DLD1 (cell line): Measurements from ENCODE around the gene STX16.

Experiments
- in situ Hi-C: cut with HindIII; loops from 2 replicates; pipeline ENCODE4 v1.10.0; 2017; ENCODE audit warnings: low sequenced_read_pairs

STX16 gene, protein sequence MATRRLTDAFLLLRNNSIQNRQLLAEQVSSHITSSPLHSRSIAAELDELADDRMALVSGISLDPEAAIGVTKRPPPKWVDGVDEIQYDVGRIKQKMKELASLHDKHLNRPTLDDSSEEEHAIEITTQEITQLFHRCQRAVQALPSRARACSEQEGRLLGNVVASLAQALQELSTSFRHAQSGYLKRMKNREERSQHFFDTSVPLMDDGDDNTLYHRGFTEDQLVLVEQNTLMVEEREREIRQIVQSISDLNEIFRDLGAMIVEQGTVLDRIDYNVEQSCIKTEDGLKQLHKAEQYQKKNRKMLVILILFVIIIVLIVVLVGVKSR

DNA sequence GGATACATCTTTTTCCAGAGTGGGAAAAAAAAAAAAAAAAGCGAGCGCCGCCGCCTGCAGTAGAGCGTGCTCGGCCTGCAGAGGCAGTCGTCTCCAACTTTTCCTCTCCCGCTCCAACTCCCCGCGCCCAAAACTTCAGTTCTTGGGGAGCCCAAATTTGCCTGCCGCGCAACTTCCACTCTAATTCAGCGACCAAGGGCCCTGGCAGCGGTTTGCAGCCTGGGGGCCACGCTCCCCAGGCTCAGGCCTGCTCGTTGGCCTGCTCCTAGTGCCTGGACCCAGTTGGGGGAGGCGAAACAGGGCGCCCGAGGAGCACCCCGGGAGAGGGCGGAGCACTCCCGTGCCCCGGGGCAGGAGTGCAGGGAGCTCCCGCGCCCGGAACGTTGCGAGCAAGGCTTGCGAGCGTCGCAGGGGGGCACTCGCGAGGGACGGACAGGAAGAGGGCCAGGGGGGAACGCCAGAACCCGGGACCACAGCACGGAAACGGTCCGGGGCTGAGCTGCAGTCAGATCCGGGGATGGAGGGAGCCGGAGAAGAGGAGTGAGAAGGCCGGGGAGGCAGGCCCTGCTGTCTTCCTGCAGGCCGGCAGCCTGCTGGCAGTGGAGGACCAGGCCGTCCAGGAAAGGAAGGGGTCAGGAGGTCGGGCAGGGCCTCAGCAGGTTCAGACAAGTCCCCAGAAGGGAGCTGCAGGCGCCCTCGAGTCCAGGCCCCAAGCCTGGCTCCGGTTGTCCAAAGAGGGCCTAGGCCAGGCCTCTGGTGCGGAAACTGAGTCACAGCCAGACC is at the start of gene STX16:
Gene STX16, plus strand, starts transcription at position 508 of the 783 bp plus-strand sequence. CDS start 724 bp downstream, outside the sequence.
- in situ Hi-C loops: no loop called here

DNA sequence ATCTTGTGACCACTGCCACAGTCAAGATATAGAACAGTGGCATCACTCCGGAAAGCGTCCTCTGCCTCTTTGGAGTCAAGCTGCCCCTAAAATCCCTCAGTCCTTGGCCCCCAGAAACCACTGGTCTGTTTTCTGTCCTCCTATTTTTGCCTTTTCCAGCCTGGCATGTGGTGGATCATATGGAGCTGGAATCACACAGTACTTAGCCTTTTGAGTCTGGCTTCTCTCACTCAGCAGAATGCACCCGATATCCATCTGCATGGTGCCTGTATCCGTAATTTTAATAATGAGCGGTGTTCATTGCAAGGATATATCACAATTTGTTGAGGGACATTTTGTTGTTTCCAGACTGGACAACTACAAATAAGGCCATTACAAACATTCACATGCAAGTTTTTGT is 49.0 kb upstream of the STX16 start:
- in situ Hi-C loops: no loop called here

DNA sequence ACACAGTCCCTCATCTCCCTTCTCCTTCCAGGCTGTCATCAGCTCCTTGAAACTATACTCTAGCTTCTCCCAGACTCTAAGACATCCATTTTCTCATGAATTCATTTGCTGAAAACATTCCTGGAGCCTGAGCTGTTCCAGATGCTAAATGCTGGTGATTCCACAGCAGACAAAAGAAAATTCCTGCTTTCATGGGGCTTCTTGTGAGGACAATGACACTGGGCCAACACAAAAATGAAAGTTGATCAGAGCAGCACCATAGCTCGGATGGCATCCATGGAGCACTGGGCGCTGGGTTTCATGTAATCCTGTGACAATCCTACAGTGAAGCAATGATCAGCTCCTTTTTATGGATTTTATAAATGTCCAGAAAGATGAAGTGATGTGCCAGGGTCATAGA is 47.4 kb upstream of the STX16 start:
- in situ Hi-C loops: no loop called here

DNA sequence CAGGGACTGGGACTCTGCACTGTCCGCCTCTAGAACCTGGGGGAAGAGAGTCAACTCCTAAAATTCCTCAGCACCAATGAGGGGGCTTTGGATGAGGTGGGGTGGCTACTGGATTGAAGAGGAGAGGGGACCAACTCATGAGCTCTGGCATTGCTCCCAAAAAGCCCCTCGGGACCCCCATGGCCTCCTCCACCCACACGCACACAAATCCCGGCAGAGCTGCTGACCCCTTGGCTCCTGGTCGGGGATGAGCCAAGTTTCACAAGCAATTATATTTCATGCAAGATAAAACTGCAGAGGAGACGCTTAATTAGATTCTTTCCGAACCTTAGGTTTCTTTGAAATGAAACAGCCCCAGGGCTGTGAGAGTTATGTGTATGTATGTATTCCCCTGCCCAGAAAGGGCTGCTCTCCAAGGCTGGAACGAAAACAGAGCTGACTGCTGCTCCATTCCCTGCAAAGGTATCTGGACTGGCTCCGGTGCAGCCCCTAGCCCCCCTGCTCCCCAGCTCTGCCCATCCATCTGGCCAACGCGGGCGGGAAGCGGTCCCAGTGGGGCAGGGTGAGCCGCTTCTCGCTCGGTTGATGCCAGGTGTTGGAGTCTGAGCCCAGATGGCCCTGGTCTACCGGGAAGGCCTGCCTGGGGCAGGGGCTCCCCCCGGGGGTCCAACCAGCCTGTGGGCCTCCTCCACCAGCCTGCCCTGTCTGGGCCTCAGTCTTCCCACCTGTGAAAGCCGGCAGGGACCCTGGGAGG is 46.8 kb upstream of the STX16 start:
- in situ Hi-C loops: no loop called here

DNA sequence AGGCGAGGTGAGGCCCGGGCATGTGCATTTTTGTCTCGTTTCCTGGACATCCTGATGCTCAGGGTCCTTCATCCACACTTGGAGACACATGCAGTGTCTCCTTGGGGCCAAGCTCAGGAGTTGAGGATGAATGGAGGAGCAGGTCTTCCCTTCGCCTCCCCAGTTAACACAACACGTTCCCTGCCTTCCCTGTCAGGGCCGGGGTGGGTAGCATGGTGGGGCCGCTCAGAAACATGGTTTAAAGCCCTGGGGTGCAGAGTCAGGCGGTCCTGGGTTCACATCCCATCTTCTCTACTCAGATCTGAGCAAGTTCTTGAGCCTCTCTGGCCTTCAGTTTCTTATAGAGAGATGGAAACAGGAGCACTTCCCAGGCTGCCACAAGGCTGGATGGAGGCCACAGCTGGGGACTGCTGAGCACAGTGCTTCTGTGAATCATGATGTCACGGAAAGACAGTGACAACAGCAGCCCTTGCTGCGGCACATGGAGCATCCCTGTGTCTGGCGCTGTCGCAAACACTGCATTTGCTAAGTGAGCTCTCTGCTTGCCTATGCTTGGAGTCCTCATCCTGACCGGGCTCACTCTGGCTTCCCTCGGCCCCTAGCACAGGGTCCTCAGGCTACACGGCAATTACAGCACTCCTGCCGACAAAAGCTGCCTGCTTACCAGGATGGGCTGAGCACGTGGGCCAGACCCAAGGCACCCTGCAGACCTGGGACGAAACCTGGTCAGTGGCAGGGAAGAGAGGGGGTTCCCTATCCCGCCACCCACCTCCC is 45.6 kb upstream of the STX16 start:
- in situ Hi-C loops: no loop called here

DNA sequence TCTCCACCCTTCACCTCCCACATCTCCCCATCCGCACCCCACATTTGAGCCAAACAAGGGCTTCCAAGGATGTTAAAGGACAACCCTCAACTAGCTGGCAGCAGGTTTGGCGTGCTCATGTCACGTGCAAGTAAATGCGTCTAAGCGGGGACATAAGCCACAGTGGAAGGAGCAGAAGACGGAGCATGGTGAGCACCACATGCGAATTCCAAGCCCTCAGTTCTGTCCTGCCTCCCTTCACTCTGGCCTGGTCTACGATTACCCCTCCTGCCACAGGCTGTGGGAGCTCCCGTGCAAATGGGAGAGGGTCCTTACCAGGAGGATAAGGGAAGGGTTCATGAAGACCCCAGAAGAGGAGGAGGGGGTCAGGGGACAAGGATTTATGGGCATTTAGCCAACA is 44.9 kb upstream of the STX16 start:
- in situ Hi-C loops: no loop called here

DNA sequence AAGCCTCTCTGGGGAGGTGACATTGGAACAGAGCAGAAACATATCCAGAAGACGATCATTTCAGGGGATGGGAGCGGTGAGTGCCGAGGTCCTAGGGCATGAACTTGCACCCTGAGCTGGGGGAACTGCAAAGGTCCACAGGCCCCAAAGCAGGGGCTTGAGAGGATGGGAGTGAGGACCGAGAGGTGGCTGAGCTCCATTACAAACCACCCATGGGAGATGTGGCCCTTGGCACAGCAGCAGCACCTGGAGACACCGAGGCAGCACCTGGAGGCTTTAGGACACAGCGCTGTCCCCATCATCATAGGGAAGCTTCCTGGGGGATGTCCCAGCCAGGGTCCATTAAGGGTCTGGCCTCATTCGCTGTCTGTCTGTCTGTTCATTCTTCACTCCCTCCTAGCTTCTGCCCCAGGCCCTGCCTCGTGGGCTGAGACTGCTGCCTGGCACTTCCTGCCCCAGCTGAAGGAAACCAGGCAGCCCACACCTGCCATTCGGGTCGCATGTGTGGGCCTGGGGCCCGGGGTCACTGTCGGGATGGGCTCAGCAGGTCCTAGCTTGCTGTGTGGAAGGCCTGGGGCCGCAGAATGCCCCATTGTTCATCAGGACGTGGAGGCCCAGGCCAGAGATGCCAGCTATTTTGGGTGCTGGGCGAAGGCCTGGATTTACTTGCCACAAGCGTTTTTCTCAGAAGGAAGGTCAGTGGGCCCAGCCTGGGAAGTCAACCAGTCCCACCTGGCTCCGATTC is 42.8 kb upstream of the STX16 start:
- in situ Hi-C loops: no loop called here

DNA sequence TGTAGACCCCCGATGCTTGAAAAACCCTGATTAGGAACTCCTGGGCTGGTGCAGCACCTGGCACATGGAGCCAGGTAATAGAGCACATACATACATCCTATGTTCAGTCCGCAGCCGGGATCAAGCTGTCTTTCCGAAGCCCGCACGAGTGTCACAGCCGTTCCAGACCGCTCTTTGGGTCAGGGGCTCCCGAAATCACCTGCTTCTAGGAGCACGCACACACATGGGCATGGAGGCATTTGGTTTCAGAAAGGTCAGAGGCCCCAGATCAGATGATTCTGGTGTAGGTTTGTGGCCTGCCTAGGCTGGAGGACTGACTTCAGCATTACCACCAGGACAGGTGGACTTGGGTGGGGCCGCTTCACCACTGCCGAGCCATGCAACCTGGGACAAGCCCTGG is 42.1 kb upstream of the STX16 start:
- in situ Hi-C loops: no loop called here

DNA sequence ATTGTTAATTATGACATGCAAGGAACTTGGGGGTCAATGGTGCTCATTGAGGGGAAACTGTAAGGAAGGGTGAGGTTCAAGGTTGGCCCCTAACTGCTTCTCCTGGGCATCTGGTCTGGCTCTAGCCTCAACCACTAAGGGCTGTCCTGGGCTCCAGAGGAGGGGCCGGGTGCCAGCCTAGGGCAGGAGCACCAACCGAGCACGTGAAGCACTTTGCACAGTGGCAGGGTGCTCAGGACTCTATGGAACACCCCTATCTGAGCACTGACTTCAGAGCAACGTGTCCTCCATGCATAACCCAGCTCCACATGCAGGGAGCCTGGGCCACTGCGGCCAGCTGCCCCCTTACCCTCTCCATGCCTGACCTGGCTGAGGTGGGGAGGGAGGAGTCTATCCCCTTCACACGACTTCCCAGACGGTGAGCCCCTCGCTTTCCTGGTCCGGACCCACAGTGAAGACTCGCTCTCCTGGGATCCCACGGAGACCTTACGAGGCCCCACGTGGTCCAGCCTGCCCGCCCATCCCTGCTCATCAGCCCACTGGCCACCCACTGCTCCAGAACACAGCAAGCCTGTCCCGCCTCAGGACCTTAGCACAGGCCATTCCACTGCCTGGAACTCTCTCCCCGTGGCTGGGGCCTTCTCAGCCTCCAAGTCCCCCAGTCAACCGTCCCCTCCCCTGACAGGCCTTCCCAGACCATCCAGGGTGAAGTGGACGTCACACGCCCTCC is 40.8 kb upstream of the STX16 start:
- in situ Hi-C loops: no loop called here

DNA sequence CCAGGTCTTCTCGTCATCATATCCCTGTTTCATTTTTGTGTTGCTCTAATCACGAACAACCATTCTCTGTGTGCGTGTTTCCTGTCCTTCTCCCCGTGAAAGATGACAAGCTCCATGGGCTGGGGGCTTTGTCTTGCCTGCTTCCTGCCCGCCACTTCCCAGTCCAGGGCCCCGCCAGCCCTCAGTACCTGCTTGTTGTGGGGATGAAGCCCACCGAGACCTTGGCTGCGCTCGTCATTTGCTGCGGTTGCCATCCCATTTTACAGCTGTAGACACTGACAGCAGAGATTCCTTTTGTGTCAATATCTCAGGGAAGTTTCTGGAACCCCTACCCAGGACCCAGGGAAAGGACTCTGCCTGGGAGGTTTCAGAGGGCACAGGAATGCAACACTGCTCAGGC is 40.3 kb upstream of the STX16 start:
- in situ Hi-C loops: no loop called here

DNA sequence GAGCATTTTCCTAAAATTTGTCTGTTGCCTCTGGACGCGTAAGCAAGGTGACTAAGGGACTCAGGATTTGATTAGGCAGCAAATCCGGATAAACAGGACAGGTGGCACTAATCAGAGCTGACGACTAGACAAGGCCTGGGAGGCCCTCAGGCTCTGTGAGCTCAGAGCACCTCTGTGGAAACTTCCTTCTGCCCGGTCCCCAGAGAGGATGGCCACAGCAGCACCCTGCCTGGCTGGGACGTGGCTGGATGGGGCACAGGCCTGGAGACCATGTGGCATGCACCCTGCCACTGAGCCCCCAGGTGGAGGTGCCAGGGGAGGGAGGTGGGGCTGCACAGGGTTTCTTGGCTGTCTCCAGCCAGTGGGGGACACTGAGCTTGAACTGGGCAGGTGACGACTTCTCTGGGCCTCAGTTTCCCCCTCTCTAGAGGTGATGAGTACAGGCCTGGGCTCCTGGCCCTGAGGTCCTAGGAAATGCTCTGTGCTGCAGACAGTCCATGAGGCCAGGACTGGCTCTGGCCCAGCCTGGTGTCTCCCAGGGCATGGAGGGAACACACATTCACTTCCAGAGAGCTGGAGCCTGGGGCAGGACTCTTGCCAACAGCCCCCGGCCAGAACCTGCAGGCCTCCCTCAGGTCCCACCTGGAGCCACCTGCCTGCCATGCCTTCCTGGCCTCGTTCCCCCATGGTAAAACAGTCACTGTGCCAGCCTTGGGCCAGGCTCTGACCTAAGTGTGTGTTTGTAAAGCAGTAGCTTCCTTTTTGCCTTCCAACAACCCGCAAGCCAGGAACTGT is 39.6 kb upstream of the STX16 start:
- in situ Hi-C loops: no loop called here

DNA sequence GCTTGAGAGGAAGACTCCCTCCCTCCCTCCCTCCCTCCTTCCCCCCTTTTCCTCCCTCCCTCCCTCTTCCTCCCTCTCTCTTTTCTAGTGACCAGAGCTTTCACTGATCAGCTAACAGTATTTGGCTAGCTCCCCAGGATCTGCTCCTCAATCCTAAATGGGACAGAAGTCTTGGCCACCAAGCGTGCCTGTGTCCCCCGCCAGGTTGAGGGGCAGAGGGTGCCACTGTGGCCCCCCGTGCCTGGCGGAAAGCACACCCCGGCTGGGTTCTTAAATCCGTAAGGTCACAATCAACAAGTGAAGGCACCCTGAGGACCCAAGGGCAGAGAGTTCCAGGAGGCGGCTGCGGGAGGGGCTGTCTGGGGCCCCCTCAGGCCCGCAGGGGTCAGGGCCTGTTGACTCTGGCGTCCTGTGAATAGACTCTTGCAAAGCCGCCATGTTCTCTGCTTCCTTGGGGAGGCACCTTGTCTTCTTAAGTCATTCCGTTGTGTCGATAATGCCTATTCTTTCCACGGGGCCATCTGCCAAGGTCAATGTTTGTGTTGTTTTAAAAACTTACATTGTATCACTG is 38.9 kb upstream of the STX16 start:
- in situ Hi-C loops: no loop called here

DNA sequence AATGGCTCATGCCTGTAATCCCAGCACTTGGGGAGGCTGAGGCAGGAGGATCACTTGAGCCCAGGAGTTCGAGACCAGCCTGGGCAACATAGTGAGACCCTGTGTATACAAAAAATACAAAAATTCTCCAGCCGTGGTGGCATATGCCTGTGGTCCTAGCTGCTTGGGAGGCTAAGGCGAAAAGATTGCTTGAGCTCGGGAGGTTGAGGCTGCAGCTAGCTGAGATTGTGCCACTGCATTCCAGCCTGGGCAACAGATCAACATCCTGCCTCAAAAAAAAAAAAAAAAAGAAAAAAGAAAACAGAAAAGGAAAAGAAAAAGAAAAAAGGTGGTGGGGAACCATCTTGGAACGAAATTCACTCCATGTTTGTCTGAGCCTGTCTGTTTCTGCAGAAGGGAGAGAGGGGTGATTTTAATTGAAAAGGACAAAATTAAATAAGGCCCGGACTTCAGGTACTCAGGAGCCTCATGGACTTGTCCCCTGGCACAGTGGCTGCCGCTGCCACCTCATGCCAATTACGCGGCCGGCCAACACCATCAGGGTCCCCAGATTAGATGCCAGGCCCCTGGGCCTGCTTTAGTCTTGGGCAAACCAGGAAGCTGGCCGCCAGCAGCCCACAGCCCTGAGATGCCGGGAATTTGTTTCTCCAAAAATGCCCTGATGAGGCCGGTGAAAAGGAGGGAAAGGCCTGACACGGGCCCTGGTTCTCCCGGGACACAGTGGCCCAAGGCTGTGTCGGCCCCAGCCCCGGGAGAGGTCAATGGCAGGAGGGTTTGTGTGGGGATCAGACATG is 37.8 kb upstream of the STX16 start:
- in situ Hi-C loops: no loop called here

DNA sequence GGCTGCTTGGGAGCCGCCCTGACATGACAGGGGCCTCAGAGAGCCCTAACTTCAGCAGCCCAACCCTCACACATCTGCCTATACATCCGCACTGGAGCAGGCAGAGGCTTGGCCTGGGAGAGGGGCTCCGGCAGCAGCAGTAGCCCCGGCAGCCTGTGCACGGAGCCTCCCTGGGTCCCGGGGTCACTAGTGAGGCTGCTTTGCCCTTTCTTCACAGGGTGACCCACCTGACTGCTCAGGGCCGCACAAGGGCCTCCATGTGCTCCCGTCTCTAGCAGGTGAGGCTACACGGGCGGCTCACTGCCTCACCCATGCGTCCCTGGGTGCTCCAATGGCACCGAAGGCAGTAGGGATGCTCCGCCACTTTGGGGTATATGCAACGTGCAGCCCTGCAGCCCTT is 36.7 kb upstream of the STX16 start:
- in situ Hi-C loops: no loop called here

DNA sequence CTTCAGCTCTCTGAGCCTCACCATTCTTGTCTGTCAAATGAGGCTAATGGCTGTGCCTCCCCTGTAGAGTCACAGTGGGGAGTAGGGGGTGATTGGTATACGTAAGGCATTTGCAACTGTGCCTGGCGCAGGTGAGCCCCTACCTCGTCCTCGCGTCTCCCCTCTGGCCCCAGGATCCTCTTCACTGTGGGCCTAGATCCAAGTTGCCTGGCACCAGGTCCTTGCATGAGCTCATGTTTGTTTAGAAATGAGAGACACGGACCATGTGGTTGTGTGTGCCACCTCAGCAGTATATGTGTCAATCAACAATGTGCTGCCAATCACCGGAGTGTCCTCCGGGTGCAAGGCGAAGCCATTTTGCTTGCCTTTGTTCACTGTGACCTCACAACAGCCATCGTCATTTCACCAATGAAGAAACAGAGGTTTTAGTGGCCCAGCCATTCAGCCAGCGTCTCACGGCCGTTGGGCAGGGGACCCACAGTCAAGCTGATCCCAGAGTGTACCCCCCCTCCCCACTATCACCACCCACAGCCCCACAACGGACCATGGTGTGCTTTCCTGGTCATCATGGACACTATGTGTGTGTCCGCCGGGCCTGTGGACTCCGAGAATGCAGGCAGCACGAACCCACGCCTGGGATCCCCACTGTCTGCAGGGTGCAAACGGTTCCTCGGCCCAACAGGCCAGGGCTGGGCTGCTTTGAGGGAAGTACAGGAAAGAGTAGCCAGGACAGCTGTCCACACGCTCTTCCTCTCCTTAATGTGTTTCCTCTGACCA is 35.9 kb upstream of the STX16 start:
- in situ Hi-C loops: no loop called here

DNA sequence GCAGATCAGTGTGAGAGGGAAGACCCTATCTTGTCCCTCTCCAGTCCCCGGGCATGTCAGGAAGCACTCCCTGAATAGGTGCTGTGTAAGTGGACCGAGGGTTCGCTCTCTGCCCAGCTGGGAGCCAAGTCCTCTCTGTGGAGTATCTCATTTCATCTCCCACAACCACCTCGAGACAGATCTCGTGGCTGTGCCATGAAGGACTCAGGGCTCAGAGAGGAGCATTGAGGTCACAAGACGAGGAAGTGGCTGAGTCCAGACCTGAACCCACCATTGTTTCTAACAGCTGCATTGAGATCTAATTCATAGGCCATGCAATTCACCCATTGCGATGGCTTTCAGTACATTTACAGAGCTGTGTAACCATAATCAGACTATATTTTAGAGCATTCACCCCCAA is 34.7 kb upstream of the STX16 start:
- in situ Hi-C loops: no loop called here

DNA sequence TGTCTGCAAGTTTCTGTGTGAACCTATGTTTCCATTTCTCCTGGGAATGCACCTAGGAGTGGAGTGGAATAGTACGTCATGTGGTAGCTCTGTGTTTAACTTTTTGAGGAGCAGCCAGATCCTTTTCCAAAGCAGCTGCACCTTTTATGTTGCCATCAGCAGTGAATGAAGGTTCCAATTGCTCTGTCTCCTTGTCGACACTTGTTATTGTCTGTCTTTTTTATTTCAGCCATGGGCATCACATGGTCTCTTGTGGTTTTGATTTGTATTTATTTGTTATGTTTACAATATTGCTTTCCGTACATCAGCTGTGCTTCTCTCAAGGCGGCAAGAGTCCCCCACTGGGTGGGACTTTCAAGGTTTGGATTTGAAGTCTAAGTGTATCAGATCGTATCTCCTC is 33.9 kb upstream of the STX16 start:
- in situ Hi-C loops: no loop called here
